Endothelial cell (in vitro differentiated cells): ENCODE data around the gene MDFIC. TPM values are rescaled to one million over a fixed set of nuclear protein-coding genes. Genes with fewer than 3 reads are reported as not detected.

Experiments
- DNase-seq: peaks from one replicate; pipeline ENCODE4 v3.0.0; 2021; ENCODE audit warnings: low spot score
- H3K27ac Mint-ChIP-seq: one replicate; pipeline ENCODE4 v1.8.0; 2021; ENCODE audit warnings: mixed read lengths, inconsistent platforms; ENCODE audit not compliant: unreplicated experiment
- H3K27me3 Mint-ChIP-seq: one replicate; pipeline ENCODE4 v1.8.0; 2021; ENCODE audit warnings: mild to moderate bottlenecking, moderate library complexity, mixed read lengths, inconsistent platforms; ENCODE audit not compliant: unreplicated experiment
- H3K36me3 Mint-ChIP-seq: one replicate; pipeline ENCODE4 v1.8.0; 2021; ENCODE audit warnings: mild to moderate bottlenecking, low read depth, mixed read lengths, inconsistent platforms; ENCODE audit not compliant: unreplicated experiment
- H3K4me1 Mint-ChIP-seq: one replicate; pipeline ENCODE4 v1.8.0; 2021; ENCODE audit warnings: mild to moderate bottlenecking, mixed read lengths, inconsistent platforms; ENCODE audit not compliant: unreplicated experiment
- H3K4me3 Mint-ChIP-seq: one replicate; pipeline ENCODE4 v1.8.0; 2021; ENCODE audit warnings: mild to moderate bottlenecking, mixed read lengths, inconsistent platforms; ENCODE audit not compliant: unreplicated experiment
- H3K9me3 Mint-ChIP-seq: one replicate; pipeline ENCODE4 v1.8.0; 2021; ENCODE audit warnings: mixed read lengths, inconsistent platforms; ENCODE audit not compliant: unreplicated experiment
- CTCF ChIP-seq: fragments of 200-600 bp; sonication (generic); IDR thresholded peaks from one replicate; pipeline ENCODE4 v1.5.0; 2021; ENCODE audit warnings: antibody characterized with exemption; ENCODE audit not compliant: unreplicated experiment
- total RNA-seq: library from RNA; stranded (reverse); fragmentation: NEBNext Ultra II Directional; extraction: Animal tissue kit (Norgen Biotek cat#: 25700); gene quantifications from one replicate; pipeline ENCODE4 v1.2.1, GENCODE V29; 2021; ENCODE audit not compliant: unreplicated experiment

Gene MDFIC
- total RNA-seq, 1 donor from 2014 or later, result 22.3 TPM

- Mint-ChIP-seq H3K27ac (no peak overlapping the region), H3K4me3 (no peak overlapping the region), H3K36me3 (no peaks in the 10 kb centered on the region), H3K4me1 (peaks cover 2% of the 10 kb centered on the region), H3K9me3 (no peaks in the 10 kb centered on the region), H3K27me3 (no peaks in the 10 kb centered on the region)
- no peak for TF ChIP-seq CTCF
- no peak for DNase-seq
Observed at GRCh38 chr7:114957444-114957843, 35.5 kb downstream of the MDFIC start.

GRCh38 chr7:114959931-114960330, 38.0 kb downstream of the MDFIC start:
- DNase-seq, result no peak
- no peaks in the 10 kb centered on the region for H3K27me3 Mint-ChIP-seq

GRCh38 chr7:114962441-114962840, 40.5 kb downstream of the MDFIC start:
- Mint-ChIP-seq H3K4me1 (peaks cover 4% of the 10 kb centered on the region), H3K4me3 (no peak overlapping the region)

More at GRCh38 chr7:114959931-114960330, 38.0 kb downstream of the MDFIC start:
- H3K4me1 Mint-ChIP-seq, result peaks cover 4% of the 10 kb centered on the region
- H3K27ac Mint-ChIP-seq, result no peak overlapping the region
- H3K36me3 Mint-ChIP-seq, result no peaks in the 10 kb centered on the region
- TF ChIP-seq CTCF, result no peak
- H3K9me3 Mint-ChIP-seq, result no peaks in the 10 kb centered on the region
- H3K4me3 Mint-ChIP-seq, result no peak overlapping the region

GRCh38 chr7:114966156-114966555, 44.3 kb downstream of the MDFIC start:
- no peaks in the 10 kb centered on the region for H3K36me3 Mint-ChIP-seq
- H3K27me3 Mint-ChIP-seq, result no peaks in the 10 kb centered on the region
- H3K9me3 Mint-ChIP-seq, result no peaks in the 10 kb centered on the region
- no peak for TF ChIP-seq CTCF
- no peak for DNase-seq
- H3K27ac Mint-ChIP-seq, result no peak overlapping the region
- H3K4me1 Mint-ChIP-seq, result peaks cover 4% of the 10 kb centered on the region
- H3K4me3 Mint-ChIP-seq, result no peak overlapping the region

More at GRCh38 chr7:114962441-114962840, 40.5 kb downstream of the MDFIC start:
- Mint-ChIP-seq H3K27ac (no peak overlapping the region), H3K9me3 (no peaks in the 10 kb centered on the region), H3K27me3 (no peaks in the 10 kb centered on the region), H3K36me3 (no peaks in the 10 kb centered on the region)
- no peak for DNase-seq
- no peak for TF ChIP-seq CTCF

GRCh38 chr7:114969096-114969495, 47.2 kb downstream of the MDFIC start:
- DNase-seq, result no peak
- TF ChIP-seq CTCF, result no peak
- H3K4me3 Mint-ChIP-seq, result no peak overlapping the region
- H3K36me3 Mint-ChIP-seq, result no peaks in the 10 kb centered on the region
- no peaks in the 10 kb centered on the region for H3K27me3 Mint-ChIP-seq
- H3K4me1 Mint-ChIP-seq, result no peaks in the 10 kb centered on the region
- H3K9me3 Mint-ChIP-seq, result no peaks in the 10 kb centered on the region
- no peak overlapping the region for H3K27ac Mint-ChIP-seq
